Activated B cell treated with CpG ODN at 0.5 μM for 24 hours (primary cell): ENCODE results near the gene LRRC59. TPM values are rescaled to one million over a fixed set of nuclear protein-coding genes. Genes with fewer than 3 reads are reported as not detected.

ENCODE experiments used
- ATAC-seq: fragments of 200-7000 bp; cut with Tn5 transposase; one replicate; pipeline ENCODE4 v1.10.0; 2021; ENCODE audit warnings: low read depth, mild to moderate bottlenecking, moderate library complexity
- CTCF ChIA-PET: fragments of 350-600 bp; sonication (Branson Sonifier 250); formaldehyde crosslinking; loops from one replicate; lab custom pipeline; 2021; ENCODE audit warnings: antibody characterized with exemption; lab: Charles Lee
- POLR2A ChIA-PET: fragments of 350-600 bp; sonication (Branson Sonifier 250); formaldehyde crosslinking; loops from one replicate; lab custom pipeline; 2021; ENCODE audit warnings: antibody characterized with exemption; lab: Charles Lee
- DNase-seq: peaks from one replicate; pipeline ENCODE4 v3.0.0; 2022
- H3K27ac Mint-ChIP-seq: one replicate; pipeline ENCODE4 v1.8.0; 2020; ENCODE audit warnings: mixed read lengths
- H3K27me3 Mint-ChIP-seq: one replicate; pipeline ENCODE4 v1.8.0; 2021; ENCODE audit warnings: mixed read lengths
- H3K36me3 Mint-ChIP-seq: one replicate; pipeline ENCODE4 v1.8.0; 2021; ENCODE audit warnings: low read depth, mixed read lengths
- H3K4me1 Mint-ChIP-seq: one replicate; pipeline ENCODE4 v1.8.0; 2021; ENCODE audit warnings: mixed read lengths
- H3K4me3 Mint-ChIP-seq: one replicate; pipeline ENCODE4 v1.8.0; 2020; ENCODE audit warnings: mild to moderate bottlenecking, mixed read lengths
- H3K9me3 Mint-ChIP-seq: one replicate; pipeline ENCODE4 v1.8.0; 2020; ENCODE audit warnings: mixed read lengths
- intact Hi-C: fragments of 100-400 bp; cut with micrococcal nuclease; formaldehyde crosslinking; loops from one replicate; pipeline ENCODE4 v1.15.1; 2024
- total RNA-seq: library from RNA; stranded (reverse); gene quantifications from 2 replicates; pipeline ENCODE4 v1.2.3, GENCODE V29; 2022
- TF ChIP-seq, protein P1 (sequence below): fragments of 200-600 bp; IDR thresholded peaks from one replicate; pipeline ENCODE4 v1.8.0; 2022; ENCODE audit warnings: antibody characterized with exemption, mild to moderate bottlenecking

Gene LRRC59
- total RNA-seq, 1 donor from 2014 or later: 42.0 TPM

DNA sequence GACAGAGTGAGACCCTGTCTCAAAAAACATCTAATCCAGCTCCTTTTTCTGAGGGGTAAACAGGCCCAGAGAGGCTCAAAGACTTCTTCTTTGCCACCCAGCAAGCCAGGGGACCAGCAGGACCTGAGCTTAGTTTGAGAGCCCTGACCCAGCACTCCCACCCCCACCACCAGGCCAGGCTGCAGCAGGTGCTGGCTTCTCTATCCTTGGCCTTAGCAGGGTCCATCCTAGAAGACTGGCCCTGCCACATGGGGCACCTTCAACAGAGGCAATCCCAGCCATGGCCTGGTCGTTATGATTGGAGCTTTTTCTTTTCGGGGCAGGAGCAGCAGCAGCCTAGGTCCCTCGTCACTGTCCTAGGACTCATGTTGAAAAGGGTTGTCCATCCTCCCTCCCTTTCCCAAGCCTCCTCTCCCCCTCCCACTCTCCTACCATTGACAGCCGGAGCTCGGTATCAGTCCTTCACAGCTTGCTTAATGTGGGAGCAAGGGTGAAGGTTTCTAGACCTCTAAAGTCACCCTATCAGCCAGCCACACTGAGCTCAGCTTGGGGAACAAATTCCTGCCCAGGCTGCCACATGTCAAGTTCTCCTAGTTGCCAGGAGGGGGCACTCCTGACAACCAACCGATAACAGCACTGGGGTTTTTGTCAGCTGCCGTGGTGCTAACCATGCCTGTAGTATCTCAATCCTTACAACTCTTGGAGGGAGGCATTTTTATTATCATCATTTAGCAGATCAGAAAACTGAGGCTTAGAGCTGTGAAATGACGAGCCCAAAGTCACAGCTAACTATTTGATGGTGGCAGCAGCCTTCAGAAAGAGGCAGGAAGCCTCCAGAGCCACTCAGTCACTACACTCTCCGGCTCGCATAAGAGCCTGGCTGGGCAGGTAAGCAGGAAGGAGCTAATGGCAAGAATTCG lies 35.5 kb downstream of the LRRC59 start:
- Mint-ChIP-seq H3K9me3 (no peaks in the 10 kb centered on the region), H3K4me1 (peaks cover 7% of the 10 kb centered on the region), H3K36me3 (peaks cover 46% of the 10 kb centered on the region), H3K27ac (peak overlapping the region; percentile 70), H3K4me3 (no peak overlapping the region), H3K27me3 (no peaks in the 10 kb centered on the region)
- ChIA-PET POLR2A (interaction anchor here (0.9 to 2.0 kb wide), 5 partner anchors 10 to 117 kb away, joined by 3 to 9 read pairs (median 7); partner anchors contain the start of genes LRRC59 and RSAD1), CTCF (interaction anchor here (0.7 to 4.1 kb wide), 18 partner anchors 9 to 162 kb away, joined by 3 to 29 read pairs (median 5); partner anchors contain the start of genes LRRC59, RSAD1 and XYLT2)
- intact Hi-C loops: loop anchor here (1.0 to 5.0 kb wide), 3 partner anchors 35 to 139 kb away; partner anchors contain the start of gene LRRC59
- DNase-seq: no peak
- TF ChIP-seq, protein P1, sequence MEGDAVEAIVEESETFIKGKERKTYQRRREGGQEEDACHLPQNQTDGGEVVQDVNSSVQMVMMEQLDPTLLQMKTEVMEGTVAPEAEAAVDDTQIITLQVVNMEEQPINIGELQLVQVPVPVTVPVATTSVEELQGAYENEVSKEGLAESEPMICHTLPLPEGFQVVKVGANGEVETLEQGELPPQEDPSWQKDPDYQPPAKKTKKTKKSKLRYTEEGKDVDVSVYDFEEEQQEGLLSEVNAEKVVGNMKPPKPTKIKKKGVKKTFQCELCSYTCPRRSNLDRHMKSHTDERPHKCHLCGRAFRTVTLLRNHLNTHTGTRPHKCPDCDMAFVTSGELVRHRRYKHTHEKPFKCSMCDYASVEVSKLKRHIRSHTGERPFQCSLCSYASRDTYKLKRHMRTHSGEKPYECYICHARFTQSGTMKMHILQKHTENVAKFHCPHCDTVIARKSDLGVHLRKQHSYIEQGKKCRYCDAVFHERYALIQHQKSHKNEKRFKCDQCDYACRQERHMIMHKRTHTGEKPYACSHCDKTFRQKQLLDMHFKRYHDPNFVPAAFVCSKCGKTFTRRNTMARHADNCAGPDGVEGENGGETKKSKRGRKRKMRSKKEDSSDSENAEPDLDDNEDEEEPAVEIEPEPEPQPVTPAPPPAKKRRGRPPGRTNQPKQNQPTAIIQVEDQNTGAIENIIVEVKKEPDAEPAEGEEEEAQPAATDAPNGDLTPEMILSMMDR: peak; percentile 30
- peak; percentile 97 for ATAC-seq

DNA sequence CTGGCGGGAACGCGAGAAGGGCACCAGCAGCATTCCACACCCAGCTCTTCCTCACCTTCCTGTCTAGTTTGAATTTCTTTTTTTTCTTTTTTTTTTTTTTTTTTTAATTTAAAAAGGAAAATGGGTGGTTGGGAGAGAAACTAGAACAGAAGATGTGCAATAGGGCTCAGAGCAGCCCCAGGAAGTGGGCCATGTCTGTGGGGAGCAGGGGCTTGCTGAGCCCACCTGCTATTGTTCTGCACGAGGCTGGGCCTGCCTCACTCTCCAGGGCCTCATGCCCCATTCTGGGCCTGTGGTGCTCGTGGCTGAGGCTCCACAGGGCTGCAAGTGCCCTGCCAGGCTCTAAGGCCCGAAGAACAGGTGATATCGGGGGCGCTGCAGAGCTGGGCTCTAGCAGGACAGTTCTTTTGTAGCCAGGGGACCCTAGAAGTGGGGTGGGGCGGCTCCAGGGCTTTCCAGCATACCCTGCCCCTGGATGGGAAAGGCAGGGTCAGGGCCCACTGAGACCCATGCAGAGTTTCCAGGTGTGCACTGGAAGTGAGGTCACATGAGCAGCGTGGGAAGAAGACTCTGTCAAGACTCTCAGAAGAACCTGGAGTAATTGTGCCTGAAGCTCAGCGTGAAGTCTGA lies 36.7 kb downstream of the LRRC59 start:
- Mint-ChIP-seq H3K4me1 (peaks cover 7% of the 10 kb centered on the region), H3K9me3 (no peaks in the 10 kb centered on the region), H3K36me3 (peaks cover 48% of the 10 kb centered on the region), H3K4me3 (no peak overlapping the region), H3K27me3 (no peaks in the 10 kb centered on the region), H3K27ac (no peak overlapping the region)
- TF ChIP-seq, protein P1: no peak
- intact Hi-C loops: loop anchor here (5.0 kb wide), 1 partner anchor 37 kb away; the partner anchor contains the start of gene LRRC59
- POLR2A ChIA-PET: interaction anchor here (1.7 kb wide), 1 partner anchor 14 kb away, joined by 7 read pairs; no protein-coding TSS in a partner anchor
- ATAC-seq: no peak
- CTCF ChIA-PET: interaction anchor here (0.8 to 4.1 kb wide), 5 partner anchors 13 to 141 kb away, joined by 3 to 22 read pairs (median 18); partner anchors contain the start of genes LRRC59 and XYLT2
- no peak for DNase-seq

GRCh38 chr17:50359998-50360461 lies 37.3 kb downstream of the LRRC59 start:
- H3K27ac Mint-ChIP-seq: no peak overlapping the region
- intact Hi-C loops: loop anchor here (5.0 kb wide), 1 partner anchor 37 kb away; the partner anchor contains the start of gene LRRC59
- H3K4me3 Mint-ChIP-seq: no peak overlapping the region

GRCh38 chr17:50359005-50359699 lies 38.2 kb downstream of the LRRC59 start:
- ChIA-PET POLR2A (interaction anchor here (0.7 to 1.5 kb wide), 2 partner anchors 9 to 13 kb away, joined by 3 to 5 read pairs; partner anchors contain the start of gene XYLT2), CTCF (interaction anchor here (1.0 to 4.1 kb wide), 4 partner anchors 10 to 143 kb away, joined by 3 to 18 read pairs (median 4); partner anchors contain the start of gene LRRC59)
- Mint-ChIP-seq H3K9me3 (no peaks in the 10 kb centered on the region), H3K27me3 (no peaks in the 10 kb centered on the region), H3K27ac (no peak overlapping the region), H3K4me3 (no peak overlapping the region), H3K36me3 (peaks cover 48% of the 10 kb centered on the region), H3K4me1 (peaks cover 7% of the 10 kb centered on the region)
- intact Hi-C loops: no loop called here
- DNase-seq: no peak
- TF ChIP-seq, protein P1: no peak
- ATAC-seq: no peak

More at GRCh38 chr17:50359998-50360461, 37.3 kb downstream of the LRRC59 start:
- POLR2A ChIA-PET: interaction anchor here (1.5 kb wide), 1 partner anchor 14 kb away, joined by 5 read pairs; the partner anchor contains the start of gene XYLT2
- H3K36me3 Mint-ChIP-seq: peaks cover 46% of the 10 kb centered on the region
- TF ChIP-seq, protein P1: no peak
- DNase-seq (no peak), ATAC-seq (no peak)
- CTCF ChIA-PET: interaction anchor here (1.0 to 4.1 kb wide), 3 partner anchors 9 to 142 kb away, joined by 3 to 18 read pairs (median 4); partner anchors contain the start of gene LRRC59
- peaks cover 7% of the 10 kb centered on the region for H3K4me1 Mint-ChIP-seq
- H3K9me3 Mint-ChIP-seq: no peaks in the 10 kb centered on the region
- no peaks in the 10 kb centered on the region for H3K27me3 Mint-ChIP-seq
